Measurements from ENCODE around the gene OSBPL10. TPM values are rescaled to one million over a fixed set of nuclear protein-coding genes. Genes with fewer than 3 reads are reported as not detected.

OSBPL10 gene
- total RNA-seq, 2 donors from 2014 or later = 82.8 to 127 TPM

- Histone ChIP-seq H3K4me3 (no peak overlapping the region), H3K27me3 (replicated peaks; ENCODE audit: insufficient read depth) (no peaks in the 10 kb centered on the region), H3K36me3 (no peaks in the 10 kb centered on the region), H3K27ac (no peak overlapping the region), H3K9me3 (no peaks in the 10 kb centered on the region), H3K4me1 (replicated peaks) (no peaks in the 10 kb centered on the region)
- no peak for DNase-seq (ENCODE audit: low spot score)
- WGBS = 58% methylated on average over 7 of the region's 7 CpGs
- intact Hi-C loops (cut with DNase I) = no loop called here
- TF ChIP-seq POLR2A (IDR thresholded peaks at IDR 0.05) (no peak), CTCF (IDR thresholded peaks at IDR 0.05) (no peak), POLR2AphosphoS5 (IDR thresholded peaks at IDR 0.05) (no peak)
Measured at GRCh38 chr3:31755926-31756658, 225.0 kb downstream of the OSBPL10 start.

- intact Hi-C loops (cut with DNase I) = no loop called here
- TF ChIP-seq POLR2AphosphoS5 (IDR thresholded peaks at IDR 0.05) (no peak), POLR2A (IDR thresholded peaks at IDR 0.05) (no peak), CTCF (IDR thresholded peaks at IDR 0.05) (no peak)
- 67% methylated on average over 6 of the region's 6 CpGs for WGBS
Measured at GRCh38 chr3:31754575-31755278, 226.3 kb downstream of the OSBPL10 start.

GRCh38 chr3:31753050-31753425 lies 228.0 kb downstream of the OSBPL10 start:
- Histone ChIP-seq H3K27ac (no peak overlapping the region), H3K9me3 (no peaks in the 10 kb centered on the region), H3K4me3 (no peak overlapping the region), H3K36me3 (no peaks in the 10 kb centered on the region), H3K4me1 (replicated peaks) (no peaks in the 10 kb centered on the region), H3K27me3 (replicated peaks; ENCODE audit: insufficient read depth) (no peaks in the 10 kb centered on the region)
- no peak for DNase-seq (ENCODE audit: low spot score)
- TF ChIP-seq POLR2A (IDR thresholded peaks at IDR 0.05) (no peak), POLR2AphosphoS5 (IDR thresholded peaks at IDR 0.05) (no peak), CTCF (IDR thresholded peaks at IDR 0.05) (no peak)
- WGBS = 95% methylated on average over 7 of the region's 7 CpGs
- intact Hi-C loops (cut with DNase I) = no loop called here

More at GRCh38 chr3:31754575-31755278, 226.3 kb downstream of the OSBPL10 start:
- H3K36me3 ChIP-seq = no peaks in the 10 kb centered on the region
- DNase-seq (ENCODE audit: low spot score) = no peak
- H3K27me3 ChIP-seq (replicated peaks; ENCODE audit: insufficient read depth) = no peaks in the 10 kb centered on the region
- no peaks in the 10 kb centered on the region for H3K4me1 ChIP-seq (replicated peaks)
- no peaks in the 10 kb centered on the region for H3K9me3 ChIP-seq
- no peak overlapping the region for H3K4me3 ChIP-seq
- no peak overlapping the region for H3K27ac ChIP-seq

- no peaks in the 10 kb centered on the region for H3K27me3 ChIP-seq (replicated peaks; ENCODE audit: insufficient read depth)
Measured at GRCh38 chr3:31752305-31753049, 228.6 kb downstream of the OSBPL10 start.

More at GRCh38 chr3:31752305-31753049, 228.6 kb downstream of the OSBPL10 start:
- WGBS = 84% methylated on average over 7 of the region's 7 CpGs
- DNase-seq (ENCODE audit: low spot score) = no peak
- Histone ChIP-seq H3K4me1 (replicated peaks) (no peaks in the 10 kb centered on the region), H3K4me3 (no peak overlapping the region), H3K36me3 (no peaks in the 10 kb centered on the region), H3K9me3 (no peaks in the 10 kb centered on the region), H3K27ac (no peak overlapping the region)
- no peak for TF ChIP-seq CTCF (IDR thresholded peaks at IDR 0.05)
- TF ChIP-seq POLR2AphosphoS5 (IDR thresholded peaks at IDR 0.05) = no peak
- intact Hi-C loops (cut with DNase I) = no loop called here

All from prostate gland (tissue), 2 donors.